ENCODE data around the gene MSL3B.

DNA sequence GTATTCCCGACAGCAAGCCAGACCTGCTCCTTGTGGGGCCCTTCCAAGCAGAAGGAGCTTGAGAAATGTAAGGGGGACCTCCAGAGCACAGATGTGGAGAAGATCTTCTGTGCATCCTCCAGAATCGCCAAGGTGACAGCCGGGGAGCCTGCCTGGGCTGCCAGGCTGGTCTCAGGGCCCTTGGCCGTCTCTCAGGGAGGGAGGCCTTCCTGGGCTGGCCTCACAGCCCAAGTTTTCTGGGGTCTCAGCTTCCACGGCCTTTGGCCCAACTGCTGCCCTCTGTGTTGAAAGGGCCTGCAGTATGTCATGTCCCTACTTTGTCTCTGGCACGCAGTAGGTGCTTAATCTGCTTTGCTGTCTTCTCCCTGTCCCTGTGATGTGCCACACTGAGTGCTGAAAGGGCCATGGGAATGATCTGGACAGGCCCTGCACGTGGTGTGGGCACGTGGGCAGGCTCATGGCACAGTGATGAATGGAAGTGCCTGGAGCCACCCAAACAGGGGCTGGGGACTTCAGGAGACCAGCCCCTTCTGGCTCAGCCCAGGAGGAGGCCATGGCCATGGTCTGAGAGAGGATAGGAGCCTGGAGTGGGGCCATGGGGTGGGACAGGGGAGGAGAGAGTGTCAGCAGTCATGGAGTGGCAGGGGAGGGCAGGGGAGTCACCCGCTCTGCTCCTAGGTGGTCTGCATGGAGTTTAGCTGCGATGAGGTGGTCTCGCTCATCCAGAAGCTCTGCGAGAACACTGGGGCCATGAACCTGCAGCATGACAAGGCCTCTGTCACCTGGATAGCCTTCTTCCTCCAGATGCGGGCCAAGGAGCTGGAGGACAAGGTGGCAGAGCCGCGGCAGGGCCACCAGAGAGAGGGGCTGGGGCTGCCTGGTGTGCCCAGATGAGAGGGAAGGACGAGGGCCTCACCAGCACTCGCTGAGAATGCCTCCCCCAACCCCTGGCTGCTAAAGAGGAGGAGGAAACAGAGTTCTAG lies 49.3 kb downstream of the MSL3B start:
- TF ChIP-seq POLR2AphosphoS5 (IDR thresholded peaks at IDR 0.05; ENCODE audit: low read depth, low read length) (no peak), TCF7L2 (IDR thresholded peaks at IDR 0.05; ENCODE audit: low read depth, low read length) (no peak)
- TF ChIP-seq, protein P1, sequence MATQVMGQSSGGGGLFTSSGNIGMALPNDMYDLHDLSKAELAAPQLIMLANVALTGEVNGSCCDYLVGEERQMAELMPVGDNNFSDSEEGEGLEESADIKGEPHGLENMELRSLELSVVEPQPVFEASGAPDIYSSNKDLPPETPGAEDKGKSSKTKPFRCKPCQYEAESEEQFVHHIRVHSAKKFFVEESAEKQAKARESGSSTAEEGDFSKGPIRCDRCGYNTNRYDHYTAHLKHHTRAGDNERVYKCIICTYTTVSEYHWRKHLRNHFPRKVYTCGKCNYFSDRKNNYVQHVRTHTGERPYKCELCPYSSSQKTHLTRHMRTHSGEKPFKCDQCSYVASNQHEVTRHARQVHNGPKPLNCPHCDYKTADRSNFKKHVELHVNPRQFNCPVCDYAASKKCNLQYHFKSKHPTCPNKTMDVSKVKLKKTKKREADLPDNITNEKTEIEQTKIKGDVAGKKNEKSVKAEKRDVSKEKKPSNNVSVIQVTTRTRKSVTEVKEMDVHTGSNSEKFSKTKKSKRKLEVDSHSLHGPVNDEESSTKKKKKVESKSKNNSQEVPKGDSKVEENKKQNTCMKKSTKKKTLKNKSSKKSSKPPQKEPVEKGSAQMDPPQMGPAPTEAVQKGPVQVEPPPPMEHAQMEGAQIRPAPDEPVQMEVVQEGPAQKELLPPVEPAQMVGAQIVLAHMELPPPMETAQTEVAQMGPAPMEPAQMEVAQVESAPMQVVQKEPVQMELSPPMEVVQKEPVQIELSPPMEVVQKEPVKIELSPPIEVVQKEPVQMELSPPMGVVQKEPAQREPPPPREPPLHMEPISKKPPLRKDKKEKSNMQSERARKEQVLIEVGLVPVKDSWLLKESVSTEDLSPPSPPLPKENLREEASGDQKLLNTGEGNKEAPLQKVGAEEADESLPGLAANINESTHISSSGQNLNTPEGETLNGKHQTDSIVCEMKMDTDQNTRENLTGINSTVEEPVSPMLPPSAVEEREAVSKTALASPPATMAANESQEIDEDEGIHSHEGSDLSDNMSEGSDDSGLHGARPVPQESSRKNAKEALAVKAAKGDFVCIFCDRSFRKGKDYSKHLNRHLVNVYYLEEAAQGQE (IDR thresholded peaks at IDR 0.05; ENCODE audit: insufficient read depth in 1 of 2, low read depth in 2 of 2, low read length in 1 of 2), result no peak
- TF ChIP-seq, protein P2, sequence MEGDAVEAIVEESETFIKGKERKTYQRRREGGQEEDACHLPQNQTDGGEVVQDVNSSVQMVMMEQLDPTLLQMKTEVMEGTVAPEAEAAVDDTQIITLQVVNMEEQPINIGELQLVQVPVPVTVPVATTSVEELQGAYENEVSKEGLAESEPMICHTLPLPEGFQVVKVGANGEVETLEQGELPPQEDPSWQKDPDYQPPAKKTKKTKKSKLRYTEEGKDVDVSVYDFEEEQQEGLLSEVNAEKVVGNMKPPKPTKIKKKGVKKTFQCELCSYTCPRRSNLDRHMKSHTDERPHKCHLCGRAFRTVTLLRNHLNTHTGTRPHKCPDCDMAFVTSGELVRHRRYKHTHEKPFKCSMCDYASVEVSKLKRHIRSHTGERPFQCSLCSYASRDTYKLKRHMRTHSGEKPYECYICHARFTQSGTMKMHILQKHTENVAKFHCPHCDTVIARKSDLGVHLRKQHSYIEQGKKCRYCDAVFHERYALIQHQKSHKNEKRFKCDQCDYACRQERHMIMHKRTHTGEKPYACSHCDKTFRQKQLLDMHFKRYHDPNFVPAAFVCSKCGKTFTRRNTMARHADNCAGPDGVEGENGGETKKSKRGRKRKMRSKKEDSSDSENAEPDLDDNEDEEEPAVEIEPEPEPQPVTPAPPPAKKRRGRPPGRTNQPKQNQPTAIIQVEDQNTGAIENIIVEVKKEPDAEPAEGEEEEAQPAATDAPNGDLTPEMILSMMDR (IDR thresholded peaks at IDR 0.05), result no peak
